PC-9 (cell line): Measurements from ENCODE around the gene NINJ2.

ENCODE experiments used
- EZH2 ChIP-seq: fragments of 200-600 bp; sonication (generic); IDR thresholded peaks from 2 replicates; pipeline ENCODE4 v1.8.0; 2017; ENCODE audit warnings: antibody characterized with exemption, low read depth
- TF ChIP-seq, protein P1 (sequence below): fragments of 200-600 bp; sonication (generic); conservative IDR thresholded peaks from 2 replicates; pipeline ENCODE4 v1.6.1; 2017; ENCODE audit warnings: mixed run types, antibody characterized with exemption, mild to moderate bottlenecking, moderate library complexity

DNA sequence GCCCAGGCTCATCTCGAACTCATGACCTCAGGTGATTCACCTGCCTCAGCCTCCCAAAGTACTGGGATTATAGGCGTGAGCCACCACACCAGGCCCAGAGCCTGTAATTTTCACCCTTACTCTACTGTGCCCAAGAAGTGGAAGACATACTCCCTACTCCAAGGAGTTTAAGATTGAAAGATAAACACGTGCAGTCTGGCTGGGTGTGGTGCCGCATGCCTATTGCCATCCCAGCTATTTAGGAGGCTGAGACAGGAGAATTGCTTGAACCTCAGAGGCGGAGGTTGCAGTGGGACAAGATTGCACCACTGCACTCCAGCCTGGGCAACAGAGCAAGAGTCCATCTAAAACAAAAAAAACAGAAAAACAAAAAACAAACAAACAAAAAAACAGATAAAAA is 90.0 kb downstream of the NINJ2 start:
- TF ChIP-seq, protein P1, sequence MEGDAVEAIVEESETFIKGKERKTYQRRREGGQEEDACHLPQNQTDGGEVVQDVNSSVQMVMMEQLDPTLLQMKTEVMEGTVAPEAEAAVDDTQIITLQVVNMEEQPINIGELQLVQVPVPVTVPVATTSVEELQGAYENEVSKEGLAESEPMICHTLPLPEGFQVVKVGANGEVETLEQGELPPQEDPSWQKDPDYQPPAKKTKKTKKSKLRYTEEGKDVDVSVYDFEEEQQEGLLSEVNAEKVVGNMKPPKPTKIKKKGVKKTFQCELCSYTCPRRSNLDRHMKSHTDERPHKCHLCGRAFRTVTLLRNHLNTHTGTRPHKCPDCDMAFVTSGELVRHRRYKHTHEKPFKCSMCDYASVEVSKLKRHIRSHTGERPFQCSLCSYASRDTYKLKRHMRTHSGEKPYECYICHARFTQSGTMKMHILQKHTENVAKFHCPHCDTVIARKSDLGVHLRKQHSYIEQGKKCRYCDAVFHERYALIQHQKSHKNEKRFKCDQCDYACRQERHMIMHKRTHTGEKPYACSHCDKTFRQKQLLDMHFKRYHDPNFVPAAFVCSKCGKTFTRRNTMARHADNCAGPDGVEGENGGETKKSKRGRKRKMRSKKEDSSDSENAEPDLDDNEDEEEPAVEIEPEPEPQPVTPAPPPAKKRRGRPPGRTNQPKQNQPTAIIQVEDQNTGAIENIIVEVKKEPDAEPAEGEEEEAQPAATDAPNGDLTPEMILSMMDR, result no peak
- no peak for TF ChIP-seq EZH2
